ENCODE results near the gene FBP2.

The FBP2 gene

GRCh38 chr9:94526271-94526670 lies 67.4 kb downstream of the FBP2 start:
- TF ChIP-seq CTCF (conservative IDR thresholded peaks at IDR 0.05; ENCODE audit: low read depth, low read length), result no peak

GRCh38 chr9:94525396-94526035 lies 68.1 kb downstream of the FBP2 start:
- TF ChIP-seq CTCF (conservative IDR thresholded peaks at IDR 0.05; ENCODE audit: low read depth, low read length), result no peak
- DNase-seq (ENCODE audit: low read depth), result no peak
- no peak overlapping the region for H3K4me3 ChIP-seq (ENCODE audit: low read length)

More at GRCh38 chr9:94526271-94526670, 67.4 kb downstream of the FBP2 start:
- H3K4me3 ChIP-seq (ENCODE audit: low read length), result no peak overlapping the region
- DNase-seq (ENCODE audit: low read depth), result no peak

GRCh38 chr9:94517254-94517653 lies 76.4 kb downstream of the FBP2 start:
- TF ChIP-seq CTCF (conservative IDR thresholded peaks at IDR 0.05; ENCODE audit: low read depth, low read length), result no peak

GRCh38 chr9:94514722-94515121 lies 78.9 kb downstream of the FBP2 start:
- H3K4me3 ChIP-seq (ENCODE audit: low read length), result no peak overlapping the region
- no peak for TF ChIP-seq CTCF (conservative IDR thresholded peaks at IDR 0.05; ENCODE audit: low read depth, low read length)
- no peak for DNase-seq (ENCODE audit: low read depth)

More at GRCh38 chr9:94517254-94517653, 76.4 kb downstream of the FBP2 start:
- no peak overlapping the region for H3K4me3 ChIP-seq (ENCODE audit: low read length)
- no peak for DNase-seq (ENCODE audit: low read depth)

GRCh38 chr9:94511955-94512265 lies 81.7 kb downstream of the FBP2 start:
- H3K4me3 ChIP-seq (ENCODE audit: low read length), result no peak overlapping the region
- no peak for TF ChIP-seq CTCF (conservative IDR thresholded peaks at IDR 0.05; ENCODE audit: low read depth, low read length)
- DNase-seq (ENCODE audit: low read depth), result no peak

- no peak for TF ChIP-seq CTCF (conservative IDR thresholded peaks at IDR 0.05; ENCODE audit: low read depth, low read length)
- no peak overlapping the region for H3K4me3 ChIP-seq (ENCODE audit: low read length)
- no peak for DNase-seq (ENCODE audit: low read depth)
Measured at GRCh38 chr9:94511134-94511954, 82.3 kb downstream of the FBP2 start.
